Activated T-helper 9 cell treated with anti-CD3 and anti-CD28 coated beads, Interleukin-2, amount 50 U/mL, for 16 hours (primary cell): ENCODE measurements around the gene DPYD.

Experiments
- DNase-seq: peaks from one replicate; pipeline ENCODE4 v3.0.0-alpha.2; 2020; ENCODE audit warnings: low read depth

Gene DPYD

GRCh38 chr1:97044159-97044760, 876.6 kb downstream of the DPYD start:
- no peak for DNase-seq

GRCh38 chr1:97042551-97042950, 878.3 kb downstream of the DPYD start:
- no peak for DNase-seq

GRCh38 chr1:97041026-97041425, 879.8 kb downstream of the DPYD start:
- DNase-seq = no peak

- DNase-seq = no peak
These were observed 882.4 kb downstream of the DPYD start for GRCh38 chr1:97038410-97038809.

- no peak for DNase-seq
These were observed 886.2 kb downstream of the DPYD start for GRCh38 chr1:97034651-97035050.

GRCh38 chr1:97033949-97034348, 886.9 kb downstream of the DPYD start:
- no peak for DNase-seq
